Subcutaneous abdominal adipose tissue (tissue), 5 donors: Measurements from ENCODE around the gene ARFIP1.
"Not testable (repeated sequence)": the region's sequence is repeated elsewhere in the genome, so short reads cannot be mapped to it uniquely, and the experiment has no call there.

Experiments used
- H3K27ac ChIP-seq: one replicate; pipeline ENCODE4 v1.7.0; 2013; ENCODE audit warnings: low read depth, mild to moderate bottlenecking, inconsistent platforms, low read length, moderate library complexity
- H3K27me3 ChIP-seq, 5 donors: one replicate each; pipeline ENCODE4 v1.7.0; 2013; ENCODE audit warnings: low read length in 5 of 5, inconsistent platforms in 1 of 5; ENCODE audit not compliant: control insufficient read depth in 5 of 5, insufficient read depth in 4 of 5
- H3K36me3 ChIP-seq, 5 donors: one replicate each; pipeline ENCODE4 v1.7.0; 2013; ENCODE audit warnings: low read length in 5 of 5; ENCODE audit not compliant: control insufficient read depth in 5 of 5, insufficient read depth in 5 of 5
- H3K4me1 ChIP-seq, 5 donors: one replicate each; pipeline ENCODE4 v1.7.0; 2013; ENCODE audit warnings: low read length in 5 of 5, mild to moderate bottlenecking in 3 of 5, moderate library complexity in 1 of 5; ENCODE audit not compliant: control insufficient read depth in 5 of 5, insufficient read depth in 5 of 5
- H3K4me3 ChIP-seq, 5 donors: one replicate each; pipeline ENCODE4 v1.7.0; 2013; ENCODE audit warnings: low read length in 5 of 5, low read depth in 1 of 5
- H3K9ac ChIP-seq, 5 donors: one replicate each; pipeline ENCODE4 v1.7.0; 2013; ENCODE audit warnings: low read length in 5 of 5, mild to moderate bottlenecking in 4 of 5, moderate library complexity in 3 of 5
- H3K9me3 ChIP-seq, 5 donors: one replicate each; pipeline ENCODE4 v1.7.0; 2013; ENCODE audit warnings: low read length in 5 of 5; ENCODE audit not compliant: control insufficient read depth in 5 of 5
- donor health status: healthy.
- donor health status: healthy.
- donor health status: healthy.
- donor health status: healthy.
- donor health status: healthy.

Gene ARFIP1

GRCh38 chr4:152854016-152854415 lies 74.3 kb downstream of the ARFIP1 start:
- not testable (repeated sequence) for H3K9ac ChIP-seq, H3K4me3 ChIP-seq, H3K27ac ChIP-seq, H3K27me3 ChIP-seq, H3K36me3 ChIP-seq
- Histone ChIP-seq H3K9me3 (peaks cover 5 to 23% (median 13%) of the 10 kb centered on the region in 5 donors), H3K4me1 (peaks cover 0 to 11% (median 0%) of the 10 kb centered on the region in 5 donors)

GRCh38 chr4:152856960-152857359 lies 77.2 kb downstream of the ARFIP1 start:
- no peak overlapping the region for H3K9ac ChIP-seq
- no peaks in the 10 kb centered on the region for H3K27me3 ChIP-seq
- no peaks in the 10 kb centered on the region for H3K4me1 ChIP-seq
- H3K27ac ChIP-seq = no peak overlapping the region
- H3K36me3 ChIP-seq = peaks cover 0 to 3% (median 0%) of the 10 kb centered on the region in 5 donors
- H3K9me3 ChIP-seq = peaks cover 5 to 21% (median 12%) of the 10 kb centered on the region in 5 donors
- no peak overlapping the region for H3K4me3 ChIP-seq

GRCh38 chr4:152858934-152859333 lies 79.2 kb downstream of the ARFIP1 start:
- no peak overlapping the region for H3K27ac ChIP-seq
- no peaks in the 10 kb centered on the region for H3K27me3 ChIP-seq

GRCh38 chr4:152860046-152860445 lies 80.3 kb downstream of the ARFIP1 start:
- H3K4me3 ChIP-seq = no peak overlapping the region
- peaks cover 3 to 10% (median 4%) of the 10 kb centered on the region in 5 donors for H3K36me3 ChIP-seq
- no peak overlapping the region for H3K9ac ChIP-seq
- no peaks in the 10 kb centered on the region for H3K4me1 ChIP-seq
- no peak overlapping the region for H3K27ac ChIP-seq
- H3K27me3 ChIP-seq = no peaks in the 10 kb centered on the region
- H3K9me3 ChIP-seq = peaks cover 0 to 2% (median 0%) of the 10 kb centered on the region in 5 donors

More at GRCh38 chr4:152858934-152859333, 79.2 kb downstream of the ARFIP1 start:
- Histone ChIP-seq H3K9ac (no peak overlapping the region), H3K4me3 (no peak overlapping the region), H3K36me3 (peaks cover 0 to 5% (median 0%) of the 10 kb centered on the region in 5 donors), H3K9me3 (peaks cover 0 to 8% (median 2%) of the 10 kb centered on the region in 5 donors), H3K4me1 (no peaks in the 10 kb centered on the region)

- Histone ChIP-seq H3K9ac (no peak overlapping the region), H3K27me3 (no peaks in the 10 kb centered on the region), H3K36me3 (peaks cover 3 to 10% (median 4%) of the 10 kb centered on the region in 5 donors), H3K27ac (no peak overlapping the region), H3K9me3 (no peaks in the 10 kb centered on the region), H3K4me3 (no peak overlapping the region), H3K4me1 (no peaks in the 10 kb centered on the region)
Observed at GRCh38 chr4:152862608-152863007, 82.9 kb downstream of the ARFIP1 start.

GRCh38 chr4:152864361-152864760 lies 84.6 kb downstream of the ARFIP1 start:
- no peak overlapping the region for H3K9ac ChIP-seq
- H3K27me3 ChIP-seq = no peaks in the 10 kb centered on the region
- no peak overlapping the region for H3K4me3 ChIP-seq
- H3K9me3 ChIP-seq = no peaks in the 10 kb centered on the region
- H3K4me1 ChIP-seq = no peaks in the 10 kb centered on the region
- H3K27ac ChIP-seq = no peak overlapping the region
- H3K36me3 ChIP-seq = peaks cover 3 to 10% (median 4%) of the 10 kb centered on the region in 5 donors

GRCh38 chr4:152866432-152866993 lies 86.8 kb downstream of the ARFIP1 start:
- not testable (repeated sequence) for H3K4me1 ChIP-seq, H3K9ac ChIP-seq, H3K4me3 ChIP-seq, H3K9me3 ChIP-seq, H3K27ac ChIP-seq, H3K27me3 ChIP-seq
- peaks cover 4 to 10% (median 6%) of the 10 kb centered on the region in 5 donors for H3K36me3 ChIP-seq

GRCh38 chr4:152870606-152871005 lies 90.9 kb downstream of the ARFIP1 start:
- no peak overlapping the region for H3K4me3 ChIP-seq
- H3K4me1 ChIP-seq = no peaks in the 10 kb centered on the region
- no peak overlapping the region for H3K27ac ChIP-seq
- no peak overlapping the region for H3K9ac ChIP-seq
- H3K27me3 ChIP-seq = no peaks in the 10 kb centered on the region
- H3K36me3 ChIP-seq = peaks cover 4 to 19% (median 11%) of the 10 kb centered on the region in 5 donors
- H3K9me3 ChIP-seq = no peaks in the 10 kb centered on the region

- H3K9ac ChIP-seq = no peak overlapping the region
- no peak overlapping the region for H3K27ac ChIP-seq
- no peaks in the 10 kb centered on the region for H3K9me3 ChIP-seq
- H3K4me3 ChIP-seq = no peak overlapping the region
- no peaks in the 10 kb centered on the region for H3K4me1 ChIP-seq
- H3K36me3 ChIP-seq = peaks cover 4 to 25% (median 19%) of the 10 kb centered on the region in 5 donors
- no peaks in the 10 kb centered on the region for H3K27me3 ChIP-seq
Observed at GRCh38 chr4:152875261-152875660, 95.5 kb downstream of the ARFIP1 start.

- Histone ChIP-seq H3K9ac (no peak overlapping the region), H3K27ac (no peak overlapping the region), H3K27me3 (no peaks in the 10 kb centered on the region), H3K4me3 (no peak overlapping the region), H3K4me1 (no peaks in the 10 kb centered on the region), H3K36me3 (peaks cover 6 to 25% (median 16%) of the 10 kb centered on the region in 5 donors), H3K9me3 (no peaks in the 10 kb centered on the region)
Observed at GRCh38 chr4:152877868-152878267, 98.1 kb downstream of the ARFIP1 start.
